HL-60 (cell line): ENCODE data around the gene CMC1.

ENCODE experiments used
- CTCF ChIP-seq: IDR thresholded peaks from one replicate; pipeline ENCODE4 v1.5.1; 2011; ENCODE audit warnings: low read length, control low read depth, inconsistent platforms; ENCODE audit not compliant: insufficient read depth
- GABPA ChIP-seq: IDR thresholded peaks from 2 replicates; pipeline ENCODE4 v1.6.1; 2012; ENCODE audit warnings: low read depth
- POLR2AphosphoS5 ChIP-seq: IDR thresholded peaks from 2 replicates; pipeline ENCODE4 v1.6.1; 2012; ENCODE audit warnings: low read depth
- REST ChIP-seq: IDR thresholded peaks from 2 replicates; pipeline ENCODE4 v1.6.1; 2012; ENCODE audit warnings: low read depth; ENCODE audit not compliant: insufficient replicate concordance
- SPI1 ChIP-seq: IDR thresholded peaks from 2 replicates; pipeline ENCODE4 v1.6.1; 2012; ENCODE audit warnings: low read depth, mild to moderate bottlenecking, borderline replicate concordance

GRCh38 chr3:28301688-28302087, 60.3 kb downstream of the CMC1 start:
- TF ChIP-seq POLR2AphosphoS5 (no peak), CTCF (no peak), REST (no peak), GABPA (no peak), SPI1 (no peak)
